ENCODE measurements around the gene SAMMSON. TPM values are rescaled to one million over a fixed set of nuclear protein-coding genes. Genes with fewer than 3 reads are reported as not detected.

Gene SAMMSON
- not detected for total RNA-seq
- not detected for polyA plus RNA-seq
- long read RNA-seq, donor 1, result 0 reads
- long read RNA-seq, donor 2, result 0 reads
- long read RNA-seq, donor 3, result 0 reads

- H3K4me3 ChIP-seq, result peak within 1 kb of the TSS in 10 of 12 donors; percentile 4 to 54 (median 31)
- H3K9me3 ChIP-seq, result peaks cover 0 to 9% (median 0%) of the 10 kb centered on the region in 12 donors
- no peaks in the 10 kb centered on the region for H3K36me3 ChIP-seq
- ATAC-seq (peak in 3 of 4 donors; percentile 46 to 72 (median 56)), DNase-seq (peak in 2 of 5 donors; percentile 28 to 46)
- no peaks in the 10 kb centered on the region for H3K4me1 ChIP-seq
- H3K27me3 ChIP-seq, result no peaks in the 10 kb centered on the region
- intact Hi-C loops (cut with DNase I), result no loop called here
- no peak for TF ChIP-seq POLR2A (IDR thresholded peaks at IDR 0.05)
- 79 to 81% (median 81%) methylated on average over 29 of the region's 29 CpGs for WGBS, 4 donors
- peak within 1 kb of the TSS in 5 of 12 donors; percentile 7 to 64 (median 43) for H3K27ac ChIP-seq
Observed at GRCh38 chr3:69999140-70000027, at the start of gene SAMMSON. TSS of gene SAMMSON (plus strand) at chr3:69999733.

- no peak for ATAC-seq
- intact Hi-C loops (cut with DNase I), result no loop called here
- no peaks in the 10 kb centered on the region for H3K9me3 ChIP-seq
Observed at GRCh38 chr3:69951616-69952015, 47.9 kb upstream of the SAMMSON start.

GRCh38 chr3:69959581-69959980 lies 40.0 kb upstream of the SAMMSON start:
- peaks cover 0 to 73% (median 28%) of the 10 kb centered on the region in 9 donors for H3K36me3 ChIP-seq
- 90 to 94% (median 92%) methylated on average over 7 of the region's 7 CpGs for WGBS, 4 donors

More at GRCh38 chr3:69951616-69952015, 47.9 kb upstream of the SAMMSON start:
- peaks cover 0 to 64% (median 25%) of the 10 kb centered on the region in 9 donors for H3K36me3 ChIP-seq
- no peak overlapping the region for H3K27ac ChIP-seq
- no peaks in the 10 kb centered on the region for H3K27me3 ChIP-seq
- peaks cover 0 to 8% (median 0%) of the 10 kb centered on the region in 12 donors for H3K4me1 ChIP-seq
- no peak overlapping the region for H3K4me3 ChIP-seq
- TF ChIP-seq POLR2A (IDR thresholded peaks at IDR 0.05) (no peak), CTCF (IDR thresholded peaks at IDR 0.05) (no peak)
- DNase-seq, result no peak
- 73 to 84% (median 80%) methylated on average over 3 of the region's 3 CpGs for WGBS, 4 donors

GRCh38 chr3:69961706-69962439 lies 37.7 kb upstream of the SAMMSON start:
- Histone ChIP-seq H3K9me3 (no peaks in the 10 kb centered on the region), H3K27ac (no peak overlapping the region), H3K4me3 (no peak overlapping the region), H3K4me1 (peaks cover 0 to 8% (median 0%) of the 10 kb centered on the region in 12 donors), H3K27me3 (no peaks in the 10 kb centered on the region), H3K36me3 (peaks cover 0 to 87% (median 39%) of the 10 kb centered on the region in 9 donors)
- WGBS, 4 donors, result 92 to 93% (median 92%) methylated on average over 5 of the region's 5 CpGs
- DNase-seq, result no peak
- TF ChIP-seq CTCF (IDR thresholded peaks at IDR 0.05), result no peak
- TF ChIP-seq POLR2A (IDR thresholded peaks at IDR 0.05), result no peak
- no peak for ATAC-seq
- intact Hi-C loops (cut with DNase I), result no loop called here

More at GRCh38 chr3:69959581-69959980, 40.0 kb upstream of the SAMMSON start:
- Histone ChIP-seq H3K27me3 (no peaks in the 10 kb centered on the region), H3K4me1 (peaks cover 0 to 8% (median 0%) of the 10 kb centered on the region in 12 donors), H3K9me3 (no peaks in the 10 kb centered on the region), H3K27ac (no peak overlapping the region), H3K4me3 (no peak overlapping the region)
- TF ChIP-seq POLR2A (IDR thresholded peaks at IDR 0.05), result no peak
- TF ChIP-seq CTCF (IDR thresholded peaks at IDR 0.05), result no peak
- DNase-seq, result no peak
- intact Hi-C loops (cut with DNase I), result no loop called here
- ATAC-seq, result no peak
